ENCODE results near the gene C2CD4D.

The C2CD4D gene

GRCh38 chr1:151860504-151861187 lies 21.0 kb upstream of the C2CD4D start:
- TF ChIP-seq SIN3A (IDR thresholded peaks at IDR 0.05; ENCODE audit: borderline replicate concordance, insufficient read depth, low read length) = no peak
- TF ChIP-seq FOXP2 (optimal IDR thresholded peaks at IDR 0.05; ENCODE audit: borderline replicate concordance, extremely low read depth, extremely low read length, insufficient read depth) = no peak
- TF ChIP-seq POLR2AphosphoS5 (IDR thresholded peaks at IDR 0.05; ENCODE audit: low read depth, low read length) = no peak
- no peak for TF ChIP-seq REST (IDR thresholded peaks at IDR 0.05; ENCODE audit: insufficient read depth in 1 of 2, low read depth in 2 of 2, low read length in 2 of 2)
- no peak for TF ChIP-seq TAF1 (IDR thresholded peaks at IDR 0.05; ENCODE audit: borderline replicate concordance, insufficient read depth, low read length)

DNA sequence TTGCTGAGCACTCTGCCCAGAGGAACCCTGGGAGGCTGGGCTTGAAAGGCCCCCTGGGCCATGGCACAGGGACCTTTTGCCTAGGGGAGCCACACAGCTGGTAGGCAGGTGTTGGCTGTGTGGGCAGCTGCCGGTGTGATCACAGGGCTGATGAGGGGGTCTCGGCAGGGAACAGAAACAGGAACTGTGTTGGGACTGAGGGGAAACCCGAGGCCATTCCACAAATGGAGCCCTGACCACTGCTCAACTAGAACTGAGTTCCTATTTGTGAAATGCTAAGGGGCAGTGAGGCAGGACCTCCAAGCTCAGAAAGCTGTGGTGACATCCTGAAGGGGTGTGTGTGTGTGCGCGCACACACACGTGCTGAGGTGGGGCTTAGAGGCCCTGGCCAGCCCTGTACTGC lies 20.3 kb upstream of the C2CD4D start:
- TF ChIP-seq POLR2AphosphoS5 (IDR thresholded peaks at IDR 0.05; ENCODE audit: low read depth, low read length) (no peak), TAF1 (IDR thresholded peaks at IDR 0.05; ENCODE audit: borderline replicate concordance, insufficient read depth, low read length) (no peak), FOXP2 (optimal IDR thresholded peaks at IDR 0.05; ENCODE audit: borderline replicate concordance, extremely low read depth, extremely low read length, insufficient read depth) (no peak), SIN3A (IDR thresholded peaks at IDR 0.05; ENCODE audit: borderline replicate concordance, insufficient read depth, low read length) (no peak), REST (IDR thresholded peaks at IDR 0.05; ENCODE audit: insufficient read depth in 1 of 2, low read depth in 2 of 2, low read length in 2 of 2) (no peak)

- no peak for TF ChIP-seq SIN3A (IDR thresholded peaks at IDR 0.05; ENCODE audit: borderline replicate concordance, insufficient read depth, low read length)
- no peak for TF ChIP-seq POLR2AphosphoS5 (IDR thresholded peaks at IDR 0.05; ENCODE audit: low read depth, low read length)
- no peak for TF ChIP-seq FOXP2 (optimal IDR thresholded peaks at IDR 0.05; ENCODE audit: borderline replicate concordance, extremely low read depth, extremely low read length, insufficient read depth)
- TF ChIP-seq REST (IDR thresholded peaks at IDR 0.05; ENCODE audit: insufficient read depth in 1 of 2, low read depth in 2 of 2, low read length in 2 of 2) = no peak
- no peak for TF ChIP-seq TAF1 (IDR thresholded peaks at IDR 0.05; ENCODE audit: borderline replicate concordance, insufficient read depth, low read length)
Measured at GRCh38 chr1:151858886-151859665, 19.5 kb upstream of the C2CD4D start.

DNA sequence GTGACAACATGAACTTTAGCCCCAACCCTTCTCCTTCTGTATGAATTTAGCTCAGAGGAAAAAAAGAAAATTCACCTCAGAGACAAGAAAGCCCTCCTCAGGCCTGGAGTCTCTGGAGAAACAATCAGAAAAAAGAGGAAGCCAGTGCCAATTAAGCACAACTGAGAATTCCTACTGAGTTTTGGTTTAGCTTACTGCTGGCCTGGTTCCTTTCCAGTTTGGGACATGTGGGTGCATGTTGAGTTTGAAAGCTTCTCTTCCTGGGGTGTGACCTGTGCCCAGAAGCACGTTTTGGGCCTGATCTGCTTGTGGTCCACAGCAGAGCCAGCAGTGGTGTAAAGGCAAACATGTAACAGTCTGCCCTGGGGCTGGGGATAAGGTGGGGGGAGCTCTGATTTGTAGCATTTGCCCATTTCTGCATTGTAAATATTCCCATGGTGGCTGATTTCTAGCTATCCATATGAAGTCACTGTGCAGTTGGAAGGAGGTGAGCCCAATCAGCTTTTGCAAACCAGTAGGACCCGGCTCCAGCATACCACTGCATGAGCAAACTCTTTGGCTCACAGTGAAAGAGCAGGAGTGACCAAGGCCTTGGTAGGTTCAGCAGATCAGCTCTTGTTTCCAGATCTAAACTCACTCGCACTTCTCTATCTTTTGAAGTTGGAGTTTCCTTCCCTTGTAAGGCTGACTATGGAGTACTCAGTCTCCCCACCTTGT lies 18.6 kb upstream of the C2CD4D start:
- TF ChIP-seq POLR2AphosphoS5 (IDR thresholded peaks at IDR 0.05; ENCODE audit: low read depth, low read length) (no peak), FOXP2 (optimal IDR thresholded peaks at IDR 0.05; ENCODE audit: borderline replicate concordance, extremely low read depth, extremely low read length, insufficient read depth) (no peak), TAF1 (IDR thresholded peaks at IDR 0.05; ENCODE audit: borderline replicate concordance, insufficient read depth, low read length) (no peak), REST (IDR thresholded peaks at IDR 0.05; ENCODE audit: insufficient read depth in 1 of 2, low read depth in 2 of 2, low read length in 2 of 2) (no peak), SIN3A (IDR thresholded peaks at IDR 0.05; ENCODE audit: borderline replicate concordance, insufficient read depth, low read length) (no peak)
